GM12878 (cell line): ENCODE measurements around the gene IHH. TPM values are rescaled to one million over a fixed set of nuclear protein-coding genes. Genes with fewer than 3 reads are reported as not detected.

ENCODE experiments used
- ATAC-seq: fragments of 200-7000 bp; cut with Tn5 transposase; 3 replicates; pipeline ENCODE4 v1.9.1; 2020; ENCODE audit warnings: mild to moderate bottlenecking, moderate library complexity
- BruUV-seq: library from RNA; stranded (reverse); fragments of 400-500 nt; replicated peaks from 2 replicates; lab custom pipeline; 2021; lab: Mats Ljungman, UMichigan
- CTCF ChIA-PET: fragments of 300-600 bp; sonication (Branson Sonifier 250); formaldehyde crosslinking; extraction: SDS; loops from one replicate; lab custom pipeline; 2021; ENCODE audit warnings: inconsistent platforms; lab: Yijun Ruan, JAX
- POLR2A ChIA-PET: fragments of 350-600 bp; formaldehyde crosslinking; extraction: SDS; loops from one replicate; lab custom pipeline; 2021; ENCODE audit warnings: inconsistent platforms; lab: Charles Lee
- RAD21 ChIA-PET: fragments of 300-600 bp; sonication (Branson Sonifier 250); formaldehyde crosslinking; loops from one replicate; lab custom pipeline; 2023; ENCODE audit warnings: antibody characterized with exemption; ENCODE audit not compliant: unreplicated experiment; lab: Charles Lee
- SMC1A ChIA-PET: fragments of 300-600 bp; sonication (Branson Sonifier 250); formaldehyde crosslinking; loops from one replicate; lab custom pipeline; 2023; ENCODE audit not compliant: unreplicated experiment, uncharacterized antibody; lab: Charles Lee
- DNase-seq: peaks from one replicate; pipeline ENCODE4 v3.0.0-alpha.2; 2011; ENCODE audit warnings: low read depth, low spot score
- FAIRE-seq: peaks from 3 replicates; lab custom pipeline; 2011; peaks lifted over from hg19 to GRCh38; lab: Jason Lieb, UNC
- H2AFZ ChIP-seq: 2 replicates; pipeline ENCODE4 v1.6.0; 2011; ENCODE audit warnings: low read depth, low read length, control low read depth; ENCODE audit not compliant: control insufficient read depth
- H3K27ac ChIP-seq: 2 replicates; pipeline ENCODE4 v1.5.1; 2011; ENCODE audit warnings: control low read depth; ENCODE audit not compliant: control insufficient read depth, insufficient read depth
- H3K27me3 ChIP-seq, 2 experiments: replicated peaks in 1 of 2; 2 replicates each; pipeline versions ENCODE4 v1.6.0 to v1.6.1; 2011; ENCODE audit warnings: low read length in 1 of 2; ENCODE audit not compliant: control insufficient read depth in 2 of 2, insufficient read depth in 2 of 2
- H3K36me3 ChIP-seq, 2 experiments: 2 replicates each; pipeline ENCODE4 v1.5.1; 2011; ENCODE audit warnings: low read length in 1 of 2; ENCODE audit not compliant: control insufficient read depth in 2 of 2, insufficient read depth in 2 of 2
- H3K4me1 ChIP-seq: 2 replicates; pipeline ENCODE4 v1.6.1; 2011; ENCODE audit warnings: mild to moderate bottlenecking, low read length, moderate library complexity, mixed read lengths; ENCODE audit not compliant: control insufficient read depth, insufficient read depth
- H3K4me2 ChIP-seq: 2 replicates; pipeline ENCODE4 v1.6.0; 2011; ENCODE audit warnings: control low read depth; ENCODE audit not compliant: control insufficient read depth, insufficient read depth
- H3K4me3 ChIP-seq: fragments of 200-600 bp; sonication (generic); 2 replicates; pipeline ENCODE4 v1.5.1; 2016
- H3K79me2 ChIP-seq: 2 replicates; pipeline ENCODE4 v1.6.0; 2011; ENCODE audit warnings: low read length; ENCODE audit not compliant: control insufficient read depth, insufficient read depth
- H3K9ac ChIP-seq: 2 replicates; pipeline ENCODE4 v1.8.0; 2011; ENCODE audit warnings: low read length, control low read depth, mixed read lengths; ENCODE audit not compliant: control insufficient read depth, insufficient read depth
- H3K9me3 ChIP-seq: replicated peaks from 3 replicates; pipeline ENCODE4 v1.5.1; 2011; ENCODE audit warnings: mild to moderate bottlenecking, low read length; ENCODE audit not compliant: control insufficient read depth, insufficient read depth
- H4K20me1 ChIP-seq: 2 replicates; pipeline ENCODE4 v1.6.0; 2011; ENCODE audit not compliant: control insufficient read depth, insufficient read depth
- ATF7 ChIP-seq: fragments of 450-650 bp; IDR thresholded peaks from 2 replicates; pipeline ENCODE4 v1.6.1; 2016; ENCODE audit warnings: low read depth, mild to moderate bottlenecking
- BCL11A ChIP-seq: IDR thresholded peaks from 2 replicates; pipeline ENCODE4 v1.6.1; 2011; ENCODE audit warnings: low read depth, low read length
- CBX3 ChIP-seq: fragments of 200-600 bp; sonication (generic); IDR thresholded peaks from 2 replicates; pipeline ENCODE4 v1.6.1; 2016; ENCODE audit warnings: low read depth, borderline replicate concordance
- EED ChIP-seq: sonication (generic); IDR thresholded peaks from 2 replicates; pipeline ENCODE4 v1.6.1; 2016; ENCODE audit warnings: antibody characterized with exemption, low read depth
- ESRRA ChIP-seq: IDR thresholded peaks from 2 replicates; pipeline ENCODE4 v1.6.1; 2012; ENCODE audit warnings: mild to moderate bottlenecking, low read length, improper control_type of control experiment
- FOXK2 ChIP-seq: fragments of 450-650 bp; IDR thresholded peaks from 2 replicates; pipeline ENCODE4 v1.6.1; 2017; ENCODE audit warnings: mild to moderate bottlenecking, moderate library complexity
- HCFC1 ChIP-seq: fragments of 150-350 bp; IDR thresholded peaks from 2 replicates; pipeline ENCODE4 v1.6.1; 2014; ENCODE audit warnings: low read length
- NFYB ChIP-seq: IDR thresholded peaks from 2 replicates; pipeline ENCODE4 v1.6.1; 2011; ENCODE audit warnings: low read depth, mild to moderate bottlenecking, low read length, improper control_type of control experiment, moderate library complexity; ENCODE audit not compliant: insufficient read depth
- RAD21 ChIP-seq: IDR thresholded peaks from 2 replicates; pipeline ENCODE4 v1.6.1; 2011; ENCODE audit warnings: mild to moderate bottlenecking, low read depth, low read length, moderate library complexity; ENCODE audit not compliant: insufficient read depth
- RBBP5 ChIP-seq: fragments of 200-600 bp; sonication (generic); conservative IDR thresholded peaks from 2 replicates; pipeline ENCODE4 v1.6.1; 2016
- TAF1 ChIP-seq: IDR thresholded peaks from 2 replicates; pipeline ENCODE4 v1.6.1; 2011; ENCODE audit warnings: mild to moderate bottlenecking, low read depth, low read length, borderline replicate concordance
- WRNIP1 ChIP-seq: IDR thresholded peaks from 2 replicates; pipeline ENCODE4 v1.6.1; 2011; ENCODE audit warnings: low read depth, low read length, improper control_type of control experiment, borderline replicate concordance
- WGBS: methylation state at CpG from one replicate; pipeline ENCODE4 v1.1.6; 2016; ENCODE audit warnings: low lambda C conversion rate; ENCODE audit not compliant: insufficient replicate concordance, insufficient coverage; ENCODE audit errors: missing lambda C conversion rate; 5-methylcytosine and 5-hydroxymethylcytosine counted together
- in situ Hi-C: fragments of 300-500 bp; cut with MboI; formaldehyde crosslinking; loops from 9 replicates; pipeline ENCODE4 v1.14.3; 2018; ENCODE audit warnings: mixed read lengths
- intact Hi-C: fragments of 100-400 bp; cut with micrococcal nuclease; formaldehyde crosslinking; loops from one replicate; pipeline ENCODE4 v1.14.2; 2022; ENCODE audit not compliant: unreplicated experiment
- polyA plus RNA-seq, 11 experiments: library from polyadenylated mRNA; depleted of rRNA in 4 of 11; unstranded in 6 of 11; stranded (reverse) in 5 of 11; fragments of >200 nt; fragmentation: Nextera tagmentation in 4 of 11; fragmentation: Illumina TruSeq in 1 of 11; extraction: Ambion mirVana in 4 of 11; extraction: Trizol in 1 of 11; gene quantifications; 1 replicate in 1 of 11; 2 replicates in 10 of 11; pipeline versions ENCODE4 v1.2.1 to v1.2.3, GENCODE V29; 2011 to 2016; ENCODE audit warnings: inconsistent platforms in 2 of 11, missing spikeins in 2 of 11, low read depth in 1 of 11
- total RNA-seq, 4 experiments: library from RNA; depleted of rRNA in 3 of 4; stranded (reverse); fragments of >200 nt in 3 of 4; fragmentation: Illumina TruSeq in 1 of 4; extraction: Trizol in 1 of 4; gene quantifications; 2 replicates each; pipeline versions ENCODE4 v1.2.1 to v1.2.3, GENCODE V29; 2013 to 2021
- TF ChIP-seq, protein P1 (sequence below): fragments of 150-350 bp; IDR thresholded peaks from 2 replicates; pipeline ENCODE4 v1.6.1; 2014; ENCODE audit warnings: mild to moderate bottlenecking, low read depth, low read length
- TF ChIP-seq, protein P2 (sequence below): fragments of 450-650 bp; IDR thresholded peaks from 2 replicates; pipeline ENCODE4 v1.6.1; 2017; ENCODE audit warnings: mild to moderate bottlenecking
- TF ChIP-seq, protein P3 (sequence below): IDR thresholded peaks from 2 replicates; pipeline ENCODE4 v1.6.1; 2011; ENCODE audit warnings: low read depth, low read length, improper control_type of control experiment, borderline replicate concordance
- TF ChIP-seq, protein P4 (sequence below): fragments of 450-650 bp; IDR thresholded peaks from 2 replicates; pipeline ENCODE4 v1.6.1; 2017; ENCODE audit warnings: borderline replicate concordance

The IHH gene
- total and polyA plus RNA-seq, 10 of the 15 experiments (the other 5 are each of a cell fraction or from before 2014, with no cell fraction given) = 0.04 TPM; not detected in 9

DNA sequence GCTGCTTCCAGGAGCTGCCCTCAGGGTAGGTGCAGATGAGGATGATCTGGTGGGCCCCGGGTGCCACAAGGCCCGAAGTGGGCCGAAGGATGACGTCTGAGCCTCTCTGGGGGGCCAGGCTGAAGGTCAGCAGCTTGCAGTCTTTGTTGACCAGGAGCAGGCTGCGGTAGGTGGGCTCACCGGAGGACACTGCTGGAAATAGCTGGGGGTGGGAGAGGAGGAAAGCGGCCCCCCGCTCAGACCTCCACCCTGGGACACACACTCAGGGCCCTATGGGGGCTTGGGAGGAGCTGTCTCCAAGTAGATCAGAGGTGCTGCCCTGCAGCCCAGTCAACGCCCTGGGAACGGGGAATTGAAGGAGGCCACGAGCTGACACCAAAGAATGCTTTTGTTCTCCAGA, 36.7 kb downstream of the IHH start (continued):
- TF ChIP-seq, protein P1, sequence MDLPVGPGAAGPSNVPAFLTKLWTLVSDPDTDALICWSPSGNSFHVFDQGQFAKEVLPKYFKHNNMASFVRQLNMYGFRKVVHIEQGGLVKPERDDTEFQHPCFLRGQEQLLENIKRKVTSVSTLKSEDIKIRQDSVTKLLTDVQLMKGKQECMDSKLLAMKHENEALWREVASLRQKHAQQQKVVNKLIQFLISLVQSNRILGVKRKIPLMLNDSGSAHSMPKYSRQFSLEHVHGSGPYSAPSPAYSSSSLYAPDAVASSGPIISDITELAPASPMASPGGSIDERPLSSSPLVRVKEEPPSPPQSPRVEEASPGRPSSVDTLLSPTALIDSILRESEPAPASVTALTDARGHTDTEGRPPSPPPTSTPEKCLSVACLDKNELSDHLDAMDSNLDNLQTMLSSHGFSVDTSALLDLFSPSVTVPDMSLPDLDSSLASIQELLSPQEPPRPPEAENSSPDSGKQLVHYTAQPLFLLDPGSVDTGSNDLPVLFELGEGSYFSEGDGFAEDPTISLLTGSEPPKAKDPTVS = no peak
- TF ChIP-seq EED (no peak), NFYB (no peak)
- TF ChIP-seq, protein P2, sequence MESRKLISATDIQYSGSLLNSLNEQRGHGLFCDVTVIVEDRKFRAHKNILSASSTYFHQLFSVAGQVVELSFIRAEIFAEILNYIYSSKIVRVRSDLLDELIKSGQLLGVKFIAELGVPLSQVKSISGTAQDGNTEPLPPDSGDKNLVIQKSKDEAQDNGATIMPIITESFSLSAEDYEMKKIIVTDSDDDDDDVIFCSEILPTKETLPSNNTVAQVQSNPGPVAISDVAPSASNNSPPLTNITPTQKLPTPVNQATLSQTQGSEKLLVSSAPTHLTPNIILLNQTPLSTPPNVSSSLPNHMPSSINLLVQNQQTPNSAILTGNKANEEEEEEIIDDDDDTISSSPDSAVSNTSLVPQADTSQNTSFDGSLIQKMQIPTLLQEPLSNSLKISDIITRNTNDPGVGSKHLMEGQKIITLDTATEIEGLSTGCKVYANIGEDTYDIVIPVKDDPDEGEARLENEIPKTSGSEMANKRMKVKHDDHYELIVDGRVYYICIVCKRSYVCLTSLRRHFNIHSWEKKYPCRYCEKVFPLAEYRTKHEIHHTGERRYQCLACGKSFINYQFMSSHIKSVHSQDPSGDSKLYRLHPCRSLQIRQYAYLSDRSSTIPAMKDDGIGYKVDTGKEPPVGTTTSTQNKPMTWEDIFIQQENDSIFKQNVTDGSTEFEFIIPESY = no peak

DNA sequence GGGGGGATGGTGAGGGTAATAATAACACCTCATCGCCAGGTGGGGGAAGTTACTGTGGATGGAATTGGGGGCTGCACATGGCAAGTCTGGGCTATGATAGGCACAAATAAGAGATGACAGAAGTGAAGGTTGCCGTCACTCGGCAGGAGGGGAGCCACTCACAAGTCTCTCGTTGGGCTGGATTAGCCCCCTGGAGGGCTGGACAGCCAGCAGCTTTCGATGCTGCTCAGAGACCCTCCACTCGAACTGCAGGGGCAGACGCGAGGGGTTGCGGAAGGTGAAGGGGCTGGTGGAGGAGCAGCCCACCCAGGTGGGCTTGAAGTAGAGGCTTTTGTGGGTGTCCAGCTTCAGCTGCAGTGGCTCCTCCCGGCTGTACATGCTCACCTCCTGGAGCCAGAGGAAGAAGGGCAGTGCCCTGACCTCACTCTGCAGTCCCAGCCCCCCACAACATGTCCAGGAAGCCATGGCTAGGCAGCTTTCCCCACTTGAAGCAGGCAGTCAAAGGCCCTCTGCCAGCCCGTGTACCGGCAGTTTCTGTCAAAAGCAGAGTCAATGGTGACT, 37.6 kb downstream of the IHH start:
- TF ChIP-seq, protein P3, sequence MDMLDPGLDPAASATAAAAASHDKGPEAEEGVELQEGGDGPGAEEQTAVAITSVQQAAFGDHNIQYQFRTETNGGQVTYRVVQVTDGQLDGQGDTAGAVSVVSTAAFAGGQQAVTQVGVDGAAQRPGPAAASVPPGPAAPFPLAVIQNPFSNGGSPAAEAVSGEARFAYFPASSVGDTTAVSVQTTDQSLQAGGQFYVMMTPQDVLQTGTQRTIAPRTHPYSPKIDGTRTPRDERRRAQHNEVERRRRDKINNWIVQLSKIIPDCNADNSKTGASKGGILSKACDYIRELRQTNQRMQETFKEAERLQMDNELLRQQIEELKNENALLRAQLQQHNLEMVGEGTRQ = no peak
- TF ChIP-seq RBBP5 (no peak), HCFC1 (no peak), FOXK2 (no peak), RAD21 (no peak), TAF1 (no peak), CBX3 (no peak), BCL11A (no peak), ESRRA (no peak), WRNIP1 (no peak), ATF7 (no peak)
- TF ChIP-seq, protein P4, sequence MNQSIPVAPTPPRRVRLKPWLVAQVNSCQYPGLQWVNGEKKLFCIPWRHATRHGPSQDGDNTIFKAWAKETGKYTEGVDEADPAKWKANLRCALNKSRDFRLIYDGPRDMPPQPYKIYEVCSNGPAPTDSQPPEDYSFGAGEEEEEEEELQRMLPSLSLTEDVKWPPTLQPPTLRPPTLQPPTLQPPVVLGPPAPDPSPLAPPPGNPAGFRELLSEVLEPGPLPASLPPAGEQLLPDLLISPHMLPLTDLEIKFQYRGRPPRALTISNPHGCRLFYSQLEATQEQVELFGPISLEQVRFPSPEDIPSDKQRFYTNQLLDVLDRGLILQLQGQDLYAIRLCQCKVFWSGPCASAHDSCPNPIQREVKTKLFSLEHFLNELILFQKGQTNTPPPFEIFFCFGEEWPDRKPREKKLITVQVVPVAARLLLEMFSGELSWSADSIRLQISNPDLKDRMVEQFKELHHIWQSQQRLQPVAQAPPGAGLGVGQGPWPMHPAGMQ = no peak
- TF ChIP-seq, all 136 proteins: peak for 0
- no peak overlapping the region for H3K4me2 ChIP-seq
- no TSS peak for BruUV-seq
- CTCF ChIA-PET = no interaction called here
- WGBS = 36% methylated on average over 12 of the region's 12 CpGs
- intact Hi-C loops = no loop called here
- no peaks in the 10 kb centered on the region for H3K36me3 ChIP-seq
- H3K27me3 ChIP-seq = peaks cover 2 to 3% of the 10 kb centered on the region in 2 experiments; a peak in 2 of 4 replicates
- DNase-seq = no peak
- POLR2A ChIA-PET = no interaction called here
- FAIRE-seq = no peak
- RAD21 ChIA-PET = no interaction called here
- H3K79me2 ChIP-seq = no peaks in the 10 kb centered on the region
- no peak overlapping the region for H3K4me3 ChIP-seq
- no peak overlapping the region for H3K9ac ChIP-seq
- no peak for ATAC-seq
- no peak overlapping the region for H2AFZ ChIP-seq
- no peaks in the 10 kb centered on the region for H3K9me3 ChIP-seq
- H3K27ac ChIP-seq = no peak overlapping the region
- SMC1A ChIA-PET = no interaction called here
- H3K4me1 ChIP-seq = no peaks in the 10 kb centered on the region
- H4K20me1 ChIP-seq = no peaks in the 10 kb centered on the region
- in situ Hi-C loops = no loop called here
